Parathyroid adenoma (tissue), 2 donors: ENCODE results near the gene PDE6G.

Source experiments
- H2AFZ ChIP-seq: fragments of 300-600 bp; sonication (generic); one replicate; pipeline ENCODE4 v1.7.0; 2017; ENCODE audit warnings: antibody characterized with exemption, mild to moderate bottlenecking
- H3K27ac ChIP-seq: fragments of 300-600 bp; sonication (generic); one replicate; pipeline ENCODE4 v1.7.0; 2017
- H3K27me3 ChIP-seq: fragments of 300-600 bp; sonication (generic); one replicate; pipeline ENCODE4 v1.7.0; 2017; ENCODE audit warnings: low read length; ENCODE audit not compliant: control insufficient read depth, insufficient read depth
- H3K36me3 ChIP-seq: fragments of 300-600 bp; sonication (generic); one replicate; pipeline ENCODE4 v1.7.0; 2017; ENCODE audit warnings: low read length; ENCODE audit not compliant: control insufficient read depth, insufficient read depth
- H3K4me1 ChIP-seq: fragments of 300-600 bp; sonication (generic); one replicate; pipeline ENCODE4 v1.7.0; 2017; ENCODE audit warnings: control low read depth
- H3K4me2 ChIP-seq: fragments of 300-600 bp; sonication (generic); one replicate; pipeline ENCODE4 v1.7.0; 2017; ENCODE audit warnings: low read length
- H3K4me3 ChIP-seq: fragments of 300-600 bp; sonication (generic); one replicate; pipeline ENCODE4 v1.7.0; 2017; ENCODE audit warnings: low read depth, low read length
- H3K79me2 ChIP-seq: fragments of 300-600 bp; sonication (generic); one replicate; pipeline ENCODE4 v1.7.0; 2017; ENCODE audit warnings: control low read depth
- H3K9ac ChIP-seq: fragments of 300-600 bp; sonication (generic); one replicate; pipeline ENCODE4 v1.7.0; 2017; ENCODE audit warnings: mild to moderate bottlenecking
- H3K9me3 ChIP-seq: fragments of 300-600 bp; sonication (generic); one replicate; pipeline ENCODE4 v1.7.0; 2017; ENCODE audit warnings: low read length; ENCODE audit not compliant: control insufficient read depth
- TF ChIP-seq, protein P1 (sequence below): fragments of 300-600 bp; sonication (generic); IDR thresholded peaks from one replicate; pipeline ENCODE4 v1.7.0; 2017; ENCODE audit warnings: antibody characterized with exemption, mild to moderate bottlenecking
- donor health status: primary hyperparathyroidism.

Gene PDE6G

DNA sequence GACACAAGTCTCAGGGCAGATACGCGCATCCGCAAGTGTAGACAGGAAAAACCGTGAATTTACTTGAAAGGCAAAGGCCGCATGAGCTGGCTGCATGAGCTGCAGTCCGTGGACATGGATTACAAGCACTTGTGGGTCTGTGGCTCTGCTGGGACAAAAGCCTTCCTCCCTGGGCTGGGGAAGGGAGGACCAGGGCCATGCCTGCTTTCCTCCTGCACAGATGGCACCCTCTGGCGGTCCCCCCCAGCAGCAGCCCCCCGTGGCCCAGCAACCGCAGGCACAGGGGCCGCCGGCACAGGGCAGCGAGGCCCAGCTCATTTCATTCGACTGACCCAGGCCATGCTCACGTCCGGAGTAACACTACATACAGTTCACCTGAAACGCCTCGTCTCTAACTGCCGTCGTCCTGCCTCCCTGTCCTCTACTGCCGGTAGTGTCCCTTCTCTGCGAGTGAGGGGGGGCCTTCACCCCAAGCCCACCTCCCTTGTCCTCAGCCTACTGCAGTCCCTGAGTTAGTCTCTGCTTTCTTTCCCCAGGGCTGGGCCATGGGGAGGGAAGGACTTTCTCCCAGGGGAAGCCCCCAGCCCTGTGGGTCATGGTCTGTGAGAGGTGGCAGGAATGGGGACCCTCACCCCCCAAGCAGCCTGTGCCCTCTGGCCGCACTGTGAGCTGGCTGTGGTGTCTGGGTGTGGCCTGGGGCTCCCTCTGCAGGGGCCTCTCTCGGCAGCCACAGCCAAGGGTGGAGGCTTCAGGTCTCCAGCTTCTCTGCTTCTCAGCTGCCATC is 45.1 kb upstream of the PDE6G start:
- H3K27me3 ChIP-seq, result no peaks in the 10 kb centered on the region
- TF ChIP-seq, protein P1, sequence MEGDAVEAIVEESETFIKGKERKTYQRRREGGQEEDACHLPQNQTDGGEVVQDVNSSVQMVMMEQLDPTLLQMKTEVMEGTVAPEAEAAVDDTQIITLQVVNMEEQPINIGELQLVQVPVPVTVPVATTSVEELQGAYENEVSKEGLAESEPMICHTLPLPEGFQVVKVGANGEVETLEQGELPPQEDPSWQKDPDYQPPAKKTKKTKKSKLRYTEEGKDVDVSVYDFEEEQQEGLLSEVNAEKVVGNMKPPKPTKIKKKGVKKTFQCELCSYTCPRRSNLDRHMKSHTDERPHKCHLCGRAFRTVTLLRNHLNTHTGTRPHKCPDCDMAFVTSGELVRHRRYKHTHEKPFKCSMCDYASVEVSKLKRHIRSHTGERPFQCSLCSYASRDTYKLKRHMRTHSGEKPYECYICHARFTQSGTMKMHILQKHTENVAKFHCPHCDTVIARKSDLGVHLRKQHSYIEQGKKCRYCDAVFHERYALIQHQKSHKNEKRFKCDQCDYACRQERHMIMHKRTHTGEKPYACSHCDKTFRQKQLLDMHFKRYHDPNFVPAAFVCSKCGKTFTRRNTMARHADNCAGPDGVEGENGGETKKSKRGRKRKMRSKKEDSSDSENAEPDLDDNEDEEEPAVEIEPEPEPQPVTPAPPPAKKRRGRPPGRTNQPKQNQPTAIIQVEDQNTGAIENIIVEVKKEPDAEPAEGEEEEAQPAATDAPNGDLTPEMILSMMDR, result no peak
- H3K9ac ChIP-seq, result no peak overlapping the region
- H3K4me3 ChIP-seq, result peak overlapping the region; percentile 94
- H3K4me2 ChIP-seq, result peak overlapping the region; percentile 78
- peaks cover 30% of the 10 kb centered on the region for H3K79me2 ChIP-seq
- H2AFZ ChIP-seq, result no peak overlapping the region
- H3K9me3 ChIP-seq, result no peaks in the 10 kb centered on the region
- H3K27ac ChIP-seq, result no peak overlapping the region
- no peaks in the 10 kb centered on the region for H3K36me3 ChIP-seq
- peaks cover 11% of the 10 kb centered on the region for H3K4me1 ChIP-seq

DNA sequence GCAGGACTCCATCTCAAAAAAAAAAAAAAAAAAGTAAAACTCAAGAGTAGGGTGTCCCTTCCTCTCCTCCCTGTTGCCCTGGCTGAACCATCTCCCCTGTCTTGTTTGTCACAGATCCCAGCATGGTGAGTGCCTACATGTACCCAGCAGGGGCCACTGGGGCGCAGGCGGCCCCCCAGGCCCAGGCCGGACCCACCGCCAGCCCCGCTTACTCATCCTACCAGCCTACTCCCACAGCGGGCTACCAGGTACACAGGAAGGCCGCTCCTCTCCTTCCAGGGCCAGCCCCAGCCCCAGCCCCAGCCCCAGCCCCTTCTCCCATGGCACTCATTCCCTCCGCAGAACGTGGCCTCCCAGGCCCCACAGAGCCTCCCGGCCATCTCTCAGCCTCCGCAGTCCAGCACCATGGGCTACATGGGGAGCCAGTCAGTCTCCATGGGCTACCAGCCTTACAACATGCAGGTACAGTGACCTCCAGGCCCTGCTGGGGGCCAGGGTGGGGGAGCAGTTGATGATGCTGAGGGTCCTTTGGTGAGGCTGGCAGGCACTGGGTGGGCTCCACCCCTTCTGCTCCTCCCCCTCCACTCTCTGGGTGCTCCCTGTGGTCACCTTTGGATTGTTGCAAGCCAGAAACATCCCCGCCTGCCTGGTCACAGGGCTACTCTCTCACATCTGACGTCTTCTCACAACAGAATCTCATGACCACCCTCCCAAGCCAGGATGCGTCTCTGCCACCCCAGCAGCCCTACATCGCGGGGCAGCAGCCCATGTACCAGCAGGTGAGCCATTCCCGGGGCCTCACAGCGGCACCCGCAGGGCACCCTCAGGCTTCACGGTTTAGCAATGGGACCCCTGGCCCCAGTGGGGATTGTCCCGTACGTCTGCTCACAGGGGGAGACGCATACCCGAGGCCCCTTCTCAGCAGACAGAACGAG is 44.3 kb upstream of the PDE6G start:
- no peak overlapping the region for H2AFZ ChIP-seq
- H3K9ac ChIP-seq, result no peak overlapping the region
- TF ChIP-seq, protein P1, result no peak
- H3K4me3 ChIP-seq, result no peak overlapping the region
- H3K27ac ChIP-seq, result no peak overlapping the region
- H3K9me3 ChIP-seq, result no peaks in the 10 kb centered on the region
- H3K4me1 ChIP-seq, result peaks cover 11% of the 10 kb centered on the region
- H3K4me2 ChIP-seq, result no peak overlapping the region
- H3K79me2 ChIP-seq, result peaks cover 30% of the 10 kb centered on the region
- H3K27me3 ChIP-seq, result no peaks in the 10 kb centered on the region
- no peaks in the 10 kb centered on the region for H3K36me3 ChIP-seq

DNA sequence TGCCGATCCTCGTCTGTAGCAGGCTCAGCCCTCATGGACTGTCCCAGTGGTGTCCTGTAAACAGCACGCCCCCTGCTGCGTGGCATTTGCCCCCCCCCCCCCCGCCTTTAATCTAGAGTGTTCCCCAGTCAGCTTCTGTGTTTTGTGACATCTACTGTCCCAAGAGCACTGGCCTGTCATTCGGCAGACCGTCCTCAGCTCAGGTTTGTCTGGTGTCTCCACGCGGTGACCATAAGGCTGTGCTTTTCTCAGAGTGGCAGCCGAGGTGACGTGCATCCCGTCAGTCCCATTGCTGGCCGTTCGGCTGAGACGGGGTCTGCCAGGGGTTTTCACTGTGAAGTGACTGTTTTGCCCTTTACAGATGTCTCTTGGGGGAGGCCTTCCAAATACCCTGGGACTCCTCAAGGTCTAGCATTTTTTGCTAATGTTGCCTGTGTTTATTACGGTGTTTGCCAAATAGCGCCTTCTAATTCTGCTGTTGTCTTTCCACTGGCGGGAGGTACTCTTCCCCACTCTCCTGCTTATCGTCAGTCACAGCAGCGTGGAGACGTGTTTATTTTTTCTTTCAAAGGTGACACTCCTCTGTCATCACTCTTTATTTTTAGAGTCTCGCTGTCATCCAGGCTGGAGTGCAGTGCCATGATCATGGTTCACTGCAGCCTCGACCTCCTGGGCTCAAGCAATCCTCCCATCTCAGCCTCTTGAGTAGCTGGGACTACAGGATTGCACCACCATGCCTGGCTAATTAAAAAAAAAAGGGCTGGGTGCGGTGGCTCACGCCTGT is 41.1 kb upstream of the PDE6G start:
- H2AFZ ChIP-seq, result no peak overlapping the region
- no peak overlapping the region for H3K4me3 ChIP-seq
- no peak overlapping the region for H3K27ac ChIP-seq
- H3K9ac ChIP-seq, result no peak overlapping the region
- no peaks in the 10 kb centered on the region for H3K36me3 ChIP-seq
- TF ChIP-seq, protein P1, result no peak
- peaks cover 29% of the 10 kb centered on the region for H3K79me2 ChIP-seq
- peaks cover 4% of the 10 kb centered on the region for H3K4me1 ChIP-seq
- no peak overlapping the region for H3K4me2 ChIP-seq
- H3K9me3 ChIP-seq, result no peaks in the 10 kb centered on the region
- H3K27me3 ChIP-seq, result no peaks in the 10 kb centered on the region

DNA sequence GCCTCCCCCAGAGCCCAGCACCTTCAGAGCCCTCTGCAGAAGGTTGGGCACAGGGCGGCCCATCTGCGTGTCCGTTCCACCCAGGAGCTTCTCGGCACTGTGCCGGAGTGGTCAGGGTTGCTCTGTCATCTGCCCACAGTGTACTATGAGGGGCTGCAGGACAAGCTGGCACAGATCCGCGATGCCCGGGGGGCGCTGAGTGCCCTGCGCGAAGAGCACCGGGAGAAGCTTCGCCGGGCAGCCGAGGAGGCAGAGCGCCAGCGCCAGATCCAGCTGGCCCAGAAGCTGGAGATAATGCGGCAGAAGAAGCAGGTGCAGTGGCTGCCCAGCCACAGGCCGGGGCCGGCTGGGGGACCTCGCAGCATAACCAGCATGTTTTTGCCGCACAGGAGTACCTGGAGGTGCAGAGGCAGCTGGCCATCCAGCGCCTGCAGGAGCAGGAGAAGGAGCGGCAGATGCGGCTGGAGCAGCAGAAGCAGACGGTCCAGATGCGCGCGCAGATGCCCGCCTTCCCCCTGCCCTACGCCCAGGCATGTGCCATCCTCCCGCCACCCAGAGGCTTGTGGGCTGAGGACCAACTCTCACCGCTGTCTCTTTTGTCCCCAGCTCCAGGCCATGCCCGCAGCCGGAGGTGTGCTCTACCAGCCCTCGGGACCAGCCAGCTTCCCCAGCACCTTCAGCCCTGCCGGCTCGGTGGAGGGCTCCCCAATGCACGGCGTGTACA is 40.0 kb upstream of the PDE6G start:
- H3K36me3 ChIP-seq, result no peaks in the 10 kb centered on the region
- H3K9ac ChIP-seq, result no peak overlapping the region
- H3K27ac ChIP-seq, result no peak overlapping the region
- H3K4me3 ChIP-seq, result no peak overlapping the region
- peaks cover 4% of the 10 kb centered on the region for H3K4me1 ChIP-seq
- H2AFZ ChIP-seq, result no peak overlapping the region
- TF ChIP-seq, protein P1, result no peak
- no peaks in the 10 kb centered on the region for H3K9me3 ChIP-seq
- no peaks in the 10 kb centered on the region for H3K27me3 ChIP-seq
- no peak overlapping the region for H3K4me2 ChIP-seq
- H3K79me2 ChIP-seq, result peaks cover 32% of the 10 kb centered on the region
